PFSK-1 (cell line): ENCODE data around the gene HOMER2.

ENCODE experiments used
- FOXP2 ChIP-seq: optimal IDR thresholded peaks from 2 replicates; pipeline ENCODE3; 2011; ENCODE audit warnings: borderline replicate concordance, control low read depth, inconsistent platforms; ENCODE audit not compliant: insufficient read depth; ENCODE audit errors: extremely low read length, extremely low read depth
- POLR2AphosphoS5 ChIP-seq: IDR thresholded peaks from 2 replicates; pipeline ENCODE4 v1.6.1; 2012; ENCODE audit warnings: low read depth, mild to moderate bottlenecking, control low read depth, low read length, moderate library complexity
- REST ChIP-seq, 2 experiments: IDR thresholded peaks; 2 replicates each; pipeline versions ENCODE4 v1.6.1 to v1.8.0; 2011 to 2012; ENCODE audit warnings: low read depth in 2 of 2, low read length in 2 of 2, control low read depth in 1 of 2, inconsistent platforms in 1 of 2, mild to moderate bottlenecking in 1 of 2, moderate library complexity in 1 of 2; ENCODE audit not compliant: insufficient read depth in 1 of 2
- SIN3A ChIP-seq: IDR thresholded peaks from 2 replicates; pipeline ENCODE4 v1.6.1; 2012; ENCODE audit warnings: mild to moderate bottlenecking, low read length, moderate library complexity, borderline replicate concordance; ENCODE audit not compliant: insufficient read depth
- TAF1 ChIP-seq: IDR thresholded peaks from 2 replicates; pipeline ENCODE4 v1.6.1; 2012; ENCODE audit warnings: low read length, control low read depth, borderline replicate concordance; ENCODE audit not compliant: insufficient read depth

- no peak for TF ChIP-seq POLR2AphosphoS5
- TF ChIP-seq REST (IDR thresholded peaks at IDR 0.05; ENCODE audit: insufficient read depth in 1 of 2, low read depth in 2 of 2, low read length in 2 of 2), result no peak
- no peak for TF ChIP-seq SIN3A
- no peak for TF ChIP-seq TAF1
- no peak for TF ChIP-seq FOXP2
Measured at GRCh38 chr15:82919231-82919886, 33.2 kb downstream of the HOMER2 start.
